ENCODE measurements around the gene ARHGAP24.
A peak's percentile ranks its signal among the peaks of the same experiment; 100 is the strongest.

Gene ARHGAP24

DNA sequence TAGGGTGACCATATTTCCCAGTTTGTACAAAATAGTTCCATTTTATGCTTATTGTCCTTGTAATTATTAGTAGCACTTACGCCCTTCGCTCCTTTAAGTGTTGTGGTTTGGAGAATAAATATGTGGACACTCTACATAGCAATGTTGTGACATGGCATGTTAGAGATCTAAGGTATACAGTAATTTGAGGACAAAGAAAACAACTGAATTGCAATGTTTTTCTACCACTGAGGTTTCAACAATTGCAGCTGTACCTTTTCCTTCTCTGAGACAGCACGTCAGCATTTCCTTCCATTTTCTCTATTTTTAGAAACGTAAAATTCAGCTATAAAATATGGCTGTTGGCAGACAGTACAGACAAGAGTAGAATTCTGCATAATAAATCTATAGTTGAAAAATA lies 561.8 kb downstream of the ARHGAP24 start:
- no peak for DNase-seq

DNA sequence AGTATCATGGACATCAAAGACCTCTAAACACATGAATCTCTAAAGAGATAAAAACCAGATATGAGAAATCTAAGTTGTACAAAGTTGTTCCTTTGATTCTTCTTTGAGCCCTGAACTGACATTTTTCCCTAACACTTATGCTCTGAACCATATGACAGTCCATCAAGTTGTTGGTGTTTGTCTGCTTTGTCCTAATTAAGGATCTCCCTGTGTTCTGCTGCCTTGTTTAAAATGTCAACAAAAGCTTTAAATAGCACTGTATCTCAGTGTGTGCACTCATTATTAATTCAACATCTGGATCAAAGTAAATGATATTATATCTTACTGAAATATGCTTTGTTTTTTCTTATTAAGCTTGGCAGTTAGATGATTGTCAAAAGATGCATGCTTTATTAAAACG lies 563.1 kb downstream of the ARHGAP24 start:
- no peak for DNase-seq

DNA sequence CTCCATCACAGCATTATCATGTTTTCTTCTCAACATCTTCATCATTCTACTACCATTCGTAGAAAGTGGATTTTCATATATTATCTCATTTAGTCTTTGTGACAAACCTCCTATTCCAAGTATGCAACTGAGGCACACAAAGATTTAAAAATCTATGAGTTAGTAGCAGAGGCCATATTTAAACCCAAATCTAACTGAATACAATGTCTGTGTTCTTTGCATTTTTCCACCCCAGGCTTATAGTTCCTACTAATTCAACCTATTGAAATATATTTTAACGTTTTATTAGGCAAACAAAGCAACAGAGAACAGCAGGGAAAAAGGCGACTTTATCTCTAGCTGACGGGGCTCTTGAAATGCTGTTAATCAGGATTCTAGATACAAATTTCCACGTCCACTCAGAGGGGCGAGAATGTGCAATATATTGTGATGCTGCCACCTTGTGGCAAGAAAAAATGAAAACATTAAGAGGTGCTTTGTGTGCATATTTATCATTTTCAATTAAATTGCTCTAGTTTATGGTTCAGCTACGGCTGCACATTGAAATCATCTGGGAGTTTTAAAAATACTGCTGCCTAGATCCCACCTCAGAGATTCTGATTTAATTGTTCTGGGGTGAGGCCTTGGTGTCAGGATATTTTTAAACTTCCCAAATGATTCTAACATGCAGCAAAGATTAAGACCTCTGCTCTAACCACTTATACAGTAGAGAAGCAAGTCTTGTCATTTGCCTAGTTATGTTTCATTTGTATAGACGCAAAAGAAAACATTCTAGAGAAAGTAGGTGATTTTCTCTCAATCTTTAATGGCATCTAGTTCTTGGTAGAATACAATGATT lies 569.0 kb downstream of the ARHGAP24 start:
- DNase-seq = peak; percentile 2 to 11

DNA sequence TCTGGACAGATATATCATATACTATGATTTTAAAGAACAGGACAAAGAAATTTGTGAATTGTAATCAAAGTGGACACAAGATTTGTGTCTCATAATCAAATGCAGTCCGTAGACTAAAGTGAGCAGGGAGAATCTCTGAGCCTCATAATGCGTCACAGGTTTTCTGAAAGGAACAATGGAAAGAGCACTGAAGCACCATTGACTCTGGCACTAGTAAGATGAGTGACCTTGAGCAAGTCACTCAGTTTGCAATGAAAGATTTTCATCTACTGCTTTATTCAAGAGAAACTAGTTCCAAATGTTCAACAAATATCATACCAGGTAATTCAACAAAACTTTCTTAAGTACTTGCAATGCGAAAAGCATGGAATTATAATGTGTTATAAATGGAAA lies 569.6 kb downstream of the ARHGAP24 start:
- no peak for DNase-seq

DNA sequence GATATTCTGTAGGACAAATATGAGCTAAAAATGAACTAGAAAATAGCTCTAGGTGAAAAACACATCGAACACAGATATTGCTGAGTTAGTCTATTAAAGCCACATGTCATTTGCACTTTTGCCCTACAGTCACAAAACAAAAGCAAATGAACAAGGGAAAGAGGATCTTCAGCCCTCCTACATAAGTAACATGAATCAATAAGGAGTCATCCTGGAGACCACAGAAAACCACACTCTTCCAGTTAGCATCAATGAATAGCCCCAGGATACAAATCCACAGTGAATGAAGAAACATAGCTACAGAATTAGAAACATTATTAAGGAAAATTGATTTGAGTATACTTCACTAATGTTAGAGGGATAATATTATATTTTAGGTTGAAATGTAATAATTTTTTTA lies 573.5 kb downstream of the ARHGAP24 start:
- DNase-seq = no peak

DNA sequence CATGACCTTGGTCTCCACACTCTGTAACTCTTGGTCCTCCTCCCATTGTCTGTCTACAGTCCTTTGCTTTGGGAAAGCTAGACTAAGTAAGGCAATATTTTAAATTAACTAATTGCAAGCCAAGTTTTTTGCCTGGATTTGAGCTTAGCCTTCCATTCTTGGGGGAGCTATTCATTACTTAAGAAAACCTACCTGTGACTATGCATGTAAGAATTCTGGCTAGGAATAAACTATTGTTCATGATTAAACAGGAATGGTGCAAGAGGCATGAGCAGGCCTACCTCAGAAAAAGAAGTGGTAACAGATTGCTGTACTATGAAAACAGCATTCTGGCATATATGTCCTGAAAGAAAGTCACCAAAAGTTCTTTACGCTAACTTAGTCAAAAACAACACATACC lies 575.5 kb downstream of the ARHGAP24 start:
- DNase-seq = no peak

Data from SW 1271 (cell line).